Esophagus muscularis mucosa (tissue), 4 donors: ENCODE data around the gene PAFAH1B2. TPM values are rescaled to one million over a fixed set of nuclear protein-coding genes. Genes with fewer than 3 reads are reported as not detected.

Experiments
- DNase-seq: peaks from one replicate; pipeline ENCODE4 v3.0.0-alpha.2; 2017; ENCODE audit errors: extremely low spot score
- H3K27ac ChIP-seq, 4 donors: fragments of 200-600 bp; sonication (generic); replicated peaks in 1 of 4; 1 replicate in 3 of 4; 2 replicates in 1 of 4; pipeline ENCODE4 v1.5.1; 2016 to 2019; ENCODE audit warnings: mild to moderate bottlenecking in 1 of 4
- H3K27me3 ChIP-seq, 4 donors: fragments of 200-600 bp; sonication (generic); one replicate each; pipeline versions ENCODE4 v1.5.1 to v1.6.0; 2016 to 2019
- H3K36me3 ChIP-seq, 4 donors: fragments of 200-600 bp; sonication (generic); one replicate each; pipeline ENCODE4 v1.5.1; 2016 to 2019
- H3K4me1 ChIP-seq, 4 donors: fragments of 200-600 bp; sonication (generic); one replicate each; pipeline ENCODE4 v1.5.1; 2016 to 2019
- H3K4me3 ChIP-seq, 4 donors: fragments of 200-600 bp; sonication (generic); 1 replicate in 2 of 4; 2 replicates in 2 of 4; pipeline ENCODE4 v1.5.1; 2016 to 2019; ENCODE audit warnings: mild to moderate bottlenecking in 4 of 4, moderate library complexity in 1 of 4
- H3K9me3 ChIP-seq, 4 donors: fragments of 200-600 bp; sonication (generic); 1 replicate in 3 of 4; 2 replicates in 1 of 4; pipeline ENCODE4 v1.5.1; 2016 to 2019
- EP300 ChIP-seq: sonication (generic); formaldehyde crosslinking; IDR thresholded peaks from one replicate; pipeline ENCODE4 v1.6.1; 2017; ENCODE audit warnings: antibody characterized with exemption
- POLR2A ChIP-seq: fragments of 450-650 bp; IDR thresholded peaks from one replicate; pipeline ENCODE4 v1.6.1; 2017; ENCODE audit warnings: antibody characterized with exemption, moderate library complexity, mild to moderate bottlenecking, low read depth
- POLR2AphosphoS5 ChIP-seq, 2 donors: sonication (generic); formaldehyde crosslinking; IDR thresholded peaks; one replicate each; pipeline ENCODE4 v1.6.1; 2017; ENCODE audit warnings: antibody characterized with exemption in 2 of 2
- WGBS: methylation state at CpG from one replicate; pipeline ENCODE4 v1.1.5; 2018; 5-methylcytosine and 5-hydroxymethylcytosine counted together
- intact Hi-C: fragments of 100-400 bp; cut with DNase I; formaldehyde crosslinking; loops from one replicate; pipeline ENCODE4 v1.15.1; 2023
- total RNA-seq, 4 donors: library from RNA; depleted of rRNA; stranded (reverse); fragments of >200 nt; gene quantifications; one replicate each; pipeline versions ENCODE4 v1.1.0 to v1.2.1, GENCODE V29; 2016
- TF ChIP-seq, protein P1 (sequence below), 3 experiments: fragments of 200-600 bp in 2 of 3; fragments of 450-650 bp in 1 of 3; sonication (generic) in 2 of 3; IDR thresholded peaks; one replicate each; pipeline ENCODE4 v1.5.1; 2017 to 2019; ENCODE audit warnings: antibody characterized with exemption in 3 of 3, mild to moderate bottlenecking in 2 of 3, moderate library complexity in 1 of 3

Gene PAFAH1B2
- total RNA-seq, 4 donors from 2014 or later, result 40.3 to 63.0 (median 47.4) TPM

DNA sequence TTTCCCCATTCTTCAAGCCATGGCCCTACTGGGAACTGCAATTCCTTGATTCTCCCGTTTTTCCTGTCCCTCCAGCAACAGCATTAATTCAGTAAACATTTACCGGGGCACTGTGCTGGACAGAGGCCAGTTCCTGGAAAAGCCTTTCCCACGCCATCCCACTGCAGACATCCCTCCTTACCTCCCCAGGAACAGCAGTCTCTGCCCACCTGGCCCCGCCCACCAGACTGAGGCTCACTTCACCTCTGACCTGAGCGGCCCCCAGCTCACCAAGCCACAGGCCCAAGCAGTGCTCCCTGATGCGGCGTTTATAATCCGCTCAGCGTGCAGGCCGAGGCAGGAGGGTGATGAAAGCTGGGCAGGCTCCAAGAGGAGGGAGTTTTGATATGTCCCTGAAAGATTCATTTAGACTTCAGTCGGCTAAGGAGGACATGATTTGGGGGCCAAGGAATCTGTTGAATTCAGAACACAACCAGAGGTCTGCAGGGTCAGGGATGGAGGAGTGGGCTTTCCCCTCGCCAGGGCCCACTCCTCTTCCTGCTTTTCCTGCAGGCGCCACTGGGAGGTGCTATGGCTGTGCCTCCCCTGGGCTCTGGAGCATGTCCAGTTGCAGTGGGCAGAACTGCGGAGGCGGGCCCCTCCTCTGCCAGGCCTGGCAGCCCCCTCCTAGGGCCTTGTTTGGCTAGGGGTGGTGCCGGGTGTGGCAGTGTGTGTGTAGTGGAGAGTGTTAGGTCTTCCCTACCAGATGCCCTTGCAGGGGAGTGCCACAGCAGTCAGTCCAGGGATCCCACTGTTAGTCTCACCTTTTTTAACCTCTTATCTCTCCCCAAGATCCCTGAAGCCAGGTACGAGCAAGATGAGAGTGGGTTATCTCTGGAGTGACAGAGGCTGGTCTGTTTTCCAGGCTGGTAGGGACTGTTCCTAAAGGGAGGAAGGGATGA lies 53.7 kb downstream of the PAFAH1B2 start:
- intact Hi-C loops, result loop anchor here (2.0 kb wide), 1 partner anchor 27 kb away; no protein-coding TSS in a partner anchor
- peak overlapping the region; percentile 94 to 97 (median 96) for H3K27ac ChIP-seq
- H3K27me3 ChIP-seq, result no peaks in the 10 kb centered on the region
- H3K9me3 ChIP-seq, result no peaks in the 10 kb centered on the region
- TF ChIP-seq POLR2A (peak; percentile 27), POLR2AphosphoS5 (IDR thresholded peaks at IDR 0.05) (peak; percentile 85 to 98), EP300 (no peak)
- TF ChIP-seq, protein P1, sequence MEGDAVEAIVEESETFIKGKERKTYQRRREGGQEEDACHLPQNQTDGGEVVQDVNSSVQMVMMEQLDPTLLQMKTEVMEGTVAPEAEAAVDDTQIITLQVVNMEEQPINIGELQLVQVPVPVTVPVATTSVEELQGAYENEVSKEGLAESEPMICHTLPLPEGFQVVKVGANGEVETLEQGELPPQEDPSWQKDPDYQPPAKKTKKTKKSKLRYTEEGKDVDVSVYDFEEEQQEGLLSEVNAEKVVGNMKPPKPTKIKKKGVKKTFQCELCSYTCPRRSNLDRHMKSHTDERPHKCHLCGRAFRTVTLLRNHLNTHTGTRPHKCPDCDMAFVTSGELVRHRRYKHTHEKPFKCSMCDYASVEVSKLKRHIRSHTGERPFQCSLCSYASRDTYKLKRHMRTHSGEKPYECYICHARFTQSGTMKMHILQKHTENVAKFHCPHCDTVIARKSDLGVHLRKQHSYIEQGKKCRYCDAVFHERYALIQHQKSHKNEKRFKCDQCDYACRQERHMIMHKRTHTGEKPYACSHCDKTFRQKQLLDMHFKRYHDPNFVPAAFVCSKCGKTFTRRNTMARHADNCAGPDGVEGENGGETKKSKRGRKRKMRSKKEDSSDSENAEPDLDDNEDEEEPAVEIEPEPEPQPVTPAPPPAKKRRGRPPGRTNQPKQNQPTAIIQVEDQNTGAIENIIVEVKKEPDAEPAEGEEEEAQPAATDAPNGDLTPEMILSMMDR (IDR thresholded peaks at IDR 0.05), result peak; percentile 78 to 93 (median 89)
- H3K4me3 ChIP-seq, result peak overlapping the region; percentile 66 to 88 (median 78)
- DNase-seq, result no peak
- peaks cover 15 to 55% (median 43%) of the 10 kb centered on the region in 4 donors for H3K36me3 ChIP-seq
- WGBS, result 63% methylated on average over 7 of the region's 17 CpGs
- peaks cover 17 to 43% (median 40%) of the 10 kb centered on the region in 4 donors for H3K4me1 ChIP-seq

DNA sequence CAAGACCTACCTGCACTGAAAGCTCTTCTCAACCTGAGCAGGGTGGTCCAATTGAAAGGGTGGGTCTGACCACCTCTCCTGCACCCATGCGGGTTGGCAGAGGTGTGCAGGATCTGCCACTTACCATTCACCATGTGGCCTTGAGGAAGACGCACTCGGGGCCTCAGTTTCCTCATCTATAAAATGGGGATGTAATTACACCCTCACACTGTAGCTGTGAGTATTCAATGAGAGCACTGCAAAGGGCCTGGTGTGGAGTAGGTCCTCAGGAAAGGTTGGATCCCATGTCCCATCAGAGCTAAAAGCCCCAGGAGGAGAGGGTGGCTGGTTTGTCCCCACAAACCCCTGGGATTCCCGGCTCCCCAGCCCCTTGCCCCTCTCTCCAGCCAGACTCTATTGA lies 54.5 kb downstream of the PAFAH1B2 start:
- TF ChIP-seq POLR2AphosphoS5 (IDR thresholded peaks at IDR 0.05) (no peak), EP300 (no peak), POLR2A (no peak)
- TF ChIP-seq, protein P1 (IDR thresholded peaks at IDR 0.05), result no peak
- no peak for DNase-seq
- peak overlapping the region; percentile 94 to 97 (median 96) for H3K27ac ChIP-seq
- peaks cover 17 to 52% (median 40%) of the 10 kb centered on the region in 4 donors for H3K4me1 ChIP-seq
- H3K36me3 ChIP-seq, result peaks cover 12 to 55% (median 41%) of the 10 kb centered on the region in 4 donors
- 0% methylated on average over 1 of the region's 4 CpGs for WGBS
- intact Hi-C loops, result loop anchor here (2.0 kb wide), 1 partner anchor 26 kb away; no protein-coding TSS in a partner anchor
- no peaks in the 10 kb centered on the region for H3K9me3 ChIP-seq
- H3K4me3 ChIP-seq, result peak overlapping the region; percentile 66 to 88 (median 78)
- no peaks in the 10 kb centered on the region for H3K27me3 ChIP-seq

DNA sequence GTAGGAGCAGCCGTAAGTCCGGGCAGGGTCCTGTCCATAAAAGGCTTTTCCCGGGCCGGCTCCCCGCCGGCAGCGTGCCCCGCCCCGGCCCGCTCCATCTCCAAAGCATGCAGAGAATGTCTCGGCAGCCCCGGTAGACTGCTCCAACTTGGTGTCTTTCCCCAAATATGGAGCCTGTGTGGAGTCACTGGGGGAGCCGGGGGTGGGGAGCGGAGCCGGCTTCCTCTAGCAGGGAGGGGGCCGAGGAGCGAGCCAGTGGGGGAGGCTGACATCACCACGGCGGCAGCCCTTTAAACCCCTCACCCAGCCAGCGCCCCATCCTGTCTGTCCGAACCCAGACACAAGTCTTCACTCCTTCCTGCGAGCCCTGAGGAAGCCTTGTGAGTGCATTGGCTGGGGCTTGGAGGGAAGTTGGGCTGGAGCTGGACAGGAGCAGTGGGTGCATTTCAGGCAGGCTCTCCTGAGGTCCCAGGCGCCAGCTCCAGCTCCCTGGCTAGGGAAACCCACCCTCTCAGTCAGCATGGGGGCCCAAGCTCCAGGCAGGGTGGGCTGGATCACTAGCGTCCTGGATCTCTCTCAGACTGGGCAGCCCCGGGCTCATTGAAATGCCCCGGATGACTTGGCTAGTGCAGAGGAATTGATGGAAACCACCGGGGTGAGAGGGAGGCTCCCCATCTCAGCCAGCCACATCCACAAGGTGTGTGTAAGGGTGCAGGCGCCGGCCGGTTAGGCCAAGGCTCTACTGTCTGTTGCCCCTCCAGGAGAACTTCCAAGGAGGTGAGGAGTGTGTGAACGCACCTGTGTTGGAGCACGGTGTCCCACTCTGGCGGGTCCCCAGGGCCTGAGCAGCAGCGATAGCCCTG lies 55.2 kb downstream of the PAFAH1B2 start, which contains the start of gene TAGLN:
Gene TAGLN (plus strand): TSS at position 318 of the 863 bp plus-strand sequence. CDS start 3,644 bp downstream, outside the sequence.
- WGBS, result 21% methylated on average over 19 of the region's 34 CpGs
- intact Hi-C loops, result loop anchor here (2.0 kb wide), 1 partner anchor 26 kb away; no protein-coding TSS in a partner anchor
- Histone ChIP-seq H3K4me3 (peak within 1 kb of the TSS; percentile 66 to 88 (median 78)), H3K27me3 (no peaks in the 10 kb centered on the region), H3K27ac (peak within 1 kb of the TSS; percentile 94 to 97 (median 96)), H3K36me3 (peaks cover 14 to 55% (median 41%) of the 10 kb centered on the region in 4 donors), H3K9me3 (no peaks in the 10 kb centered on the region), H3K4me1 (peaks cover 22 to 58% (median 41%) of the 10 kb centered on the region in 4 donors)
- TF ChIP-seq POLR2AphosphoS5 (IDR thresholded peaks at IDR 0.05), result peak; percentile 86 to 99
- no peak for TF ChIP-seq EP300
- TF ChIP-seq POLR2A, result peak; percentile 55
- TF ChIP-seq, protein P1 (IDR thresholded peaks at IDR 0.05), result no peak
- no peak for DNase-seq
